OCI-LY1 (cell line): Measurements from ENCODE around the gene IRF8.

Experiments
- H2AFZ ChIP-seq: fragments of 200-600 bp; sonication (generic), shearing (Covaris generic); 2 replicates; pipeline ENCODE4 v1.6.0; 2014; ENCODE audit warnings: antibody characterized with exemption, mild to moderate bottlenecking, low read length
- H3F3A ChIP-seq: fragments of 200-600 bp; sonication (generic), shearing (Covaris generic); 2 replicates; pipeline ENCODE4 v1.6.0; 2014; ENCODE audit warnings: mild to moderate bottlenecking, antibody characterized with exemption, low read length, moderate library complexity; ENCODE audit not compliant: insufficient read depth
- H3K27ac ChIP-seq: fragments of 200-600 bp; sonication (generic); 2 replicates; pipeline ENCODE4 v1.5.1; 2014; ENCODE audit warnings: low read length, mixed run types, mild to moderate bottlenecking, low read depth; ENCODE audit not compliant: poor library complexity, severe bottlenecking
- H3K27me3 ChIP-seq: fragments of 200-600 bp; sonication (generic); 2 replicates; pipeline ENCODE4 v1.6.0; 2014; ENCODE audit warnings: antibody characterized with exemption, mild to moderate bottlenecking, low read length, moderate library complexity; ENCODE audit not compliant: insufficient read depth
- H3K36me3 ChIP-seq: fragments of 200-600 bp; sonication (generic); 2 replicates; pipeline ENCODE4 v1.6.1; 2014; ENCODE audit warnings: mild to moderate bottlenecking, antibody characterized with exemption, low read length, moderate library complexity, mixed read lengths; ENCODE audit not compliant: insufficient read depth
- H3K4me1 ChIP-seq: fragments of 200-600 bp; sonication (generic); 2 replicates; pipeline ENCODE4 v1.5.1; 2014; ENCODE audit warnings: mild to moderate bottlenecking, low read length, moderate library complexity; ENCODE audit not compliant: insufficient read depth, severe bottlenecking
- H3K4me2 ChIP-seq: fragments of 200-600 bp; sonication (generic), shearing (Covaris generic); 2 replicates; pipeline ENCODE4 v1.6.1; 2014; ENCODE audit warnings: low read length
- H3K4me3 ChIP-seq: fragments of 200-600 bp; sonication (generic); 2 replicates; pipeline ENCODE4 v1.5.1; 2014; ENCODE audit warnings: low read length, low read depth, mild to moderate bottlenecking, mixed read lengths; ENCODE audit not compliant: poor library complexity, severe bottlenecking
- H3K79me2 ChIP-seq: fragments of 200-600 bp; shearing (Covaris generic); 2 replicates; pipeline ENCODE4 v1.6.1; 2016; ENCODE audit warnings: mixed run types, low read length, mixed read lengths; ENCODE audit not compliant: insufficient read depth
- H3K9ac ChIP-seq: fragments of 200-600 bp; sonication (generic), shearing (Covaris generic); 2 replicates; pipeline ENCODE4 v1.6.1; 2014; ENCODE audit warnings: mild to moderate bottlenecking, low read length, mixed read lengths
- H3K9me2 ChIP-seq: fragments of 200-600 bp; sonication (generic), shearing (Covaris generic); 2 replicates; pipeline ENCODE4 v1.6.1; 2014; ENCODE audit warnings: low read depth, mild to moderate bottlenecking, low read length, mixed read lengths
- H3K9me3 ChIP-seq: fragments of 200-600 bp; shearing (Covaris generic); 2 replicates; pipeline ENCODE4 v1.6.1; 2014; ENCODE audit warnings: low read length, mixed read lengths
- H4K20me1 ChIP-seq: fragments of 200-600 bp; sonication (generic), shearing (Covaris generic); 2 replicates; pipeline ENCODE4 v1.6.0; 2016; ENCODE audit warnings: mild to moderate bottlenecking, low read length; ENCODE audit not compliant: insufficient read depth
- CTCF ChIP-seq: fragments of 200-600 bp; sonication (generic), shearing (Covaris generic); IDR thresholded peaks from 2 replicates; pipeline ENCODE4 v1.5.1; 2017; ENCODE audit warnings: mild to moderate bottlenecking, antibody characterized with exemption, low read length, moderate library complexity, mixed read lengths
- EZH2 ChIP-seq: fragments of 200-600 bp; sonication (generic), shearing (Covaris generic); IDR thresholded peaks from 2 replicates; pipeline ENCODE4 v1.8.0; 2017; ENCODE audit warnings: borderline replicate concordance, mixed run types, mild to moderate bottlenecking, antibody characterized with exemption, low read length, moderate library complexity, mixed read lengths

Gene IRF8

GRCh38 chr16:85950136-85950918 lies 51.4 kb downstream of the IRF8 start:
- H2AFZ ChIP-seq: no peak overlapping the region
- no peaks in the 10 kb centered on the region for H4K20me1 ChIP-seq
- no peak overlapping the region for H3K4me2 ChIP-seq
- H3K9ac ChIP-seq: no peak overlapping the region
- no peaks in the 10 kb centered on the region for H3K9me3 ChIP-seq
- H3F3A ChIP-seq: no peaks in the 10 kb centered on the region
- no peaks in the 10 kb centered on the region for H3K36me3 ChIP-seq
- TF ChIP-seq CTCF (no peak), EZH2 (no peak)
- H3K27ac ChIP-seq: no peak overlapping the region
- H3K4me1 ChIP-seq: peaks cover 23% of the 10 kb centered on the region
- no peaks in the 10 kb centered on the region for H3K9me2 ChIP-seq
- no peak overlapping the region for H3K4me3 ChIP-seq
- H3K79me2 ChIP-seq: no peaks in the 10 kb centered on the region
- H3K27me3 ChIP-seq: peaks cover 19% of the 10 kb centered on the region

- Histone ChIP-seq H3K27me3 (peaks cover 12% of the 10 kb centered on the region), H3K27ac (no peak overlapping the region), H3K4me3 (no peak overlapping the region), H4K20me1 (no peaks in the 10 kb centered on the region), H3K9ac (no peak overlapping the region), H3F3A (no peaks in the 10 kb centered on the region), H3K79me2 (no peaks in the 10 kb centered on the region), H3K4me2 (no peak overlapping the region), H3K36me3 (no peaks in the 10 kb centered on the region), H3K9me3 (no peaks in the 10 kb centered on the region), H3K4me1 (peaks cover 17% of the 10 kb centered on the region), H2AFZ (no peak overlapping the region), H3K9me2 (no peaks in the 10 kb centered on the region)
- no peak for TF ChIP-seq EZH2
Observed at GRCh38 chr16:85952197-85952596, 53.2 kb downstream of the IRF8 start.

GRCh38 chr16:85952811-85953210 lies 53.8 kb downstream of the IRF8 start:
- no peak overlapping the region for H3K9ac ChIP-seq
- TF ChIP-seq EZH2 (no peak), CTCF (no peak)
- peaks cover 12% of the 10 kb centered on the region for H3K4me1 ChIP-seq
- no peaks in the 10 kb centered on the region for H3K79me2 ChIP-seq
- H3K4me2 ChIP-seq: no peak overlapping the region
- H2AFZ ChIP-seq: no peak overlapping the region
- no peaks in the 10 kb centered on the region for H4K20me1 ChIP-seq
- no peak overlapping the region for H3K27ac ChIP-seq
- H3K4me3 ChIP-seq: no peak overlapping the region
- no peaks in the 10 kb centered on the region for H3K9me2 ChIP-seq
- no peaks in the 10 kb centered on the region for H3K9me3 ChIP-seq
- H3K27me3 ChIP-seq: peaks cover 11% of the 10 kb centered on the region
- H3K36me3 ChIP-seq: no peaks in the 10 kb centered on the region
- H3F3A ChIP-seq: no peaks in the 10 kb centered on the region

- Histone ChIP-seq H3K36me3 (no peaks in the 10 kb centered on the region), H3K4me1 (peaks cover 4% of the 10 kb centered on the region), H3K79me2 (no peaks in the 10 kb centered on the region), H3K9ac (no peak overlapping the region), H3K9me2 (no peaks in the 10 kb centered on the region), H3K4me2 (no peak overlapping the region), H3K9me3 (no peaks in the 10 kb centered on the region), H3K27ac (no peak overlapping the region), H3K4me3 (no peak overlapping the region), H4K20me1 (no peaks in the 10 kb centered on the region), H3F3A (no peaks in the 10 kb centered on the region), H3K27me3 (peaks cover 3% of the 10 kb centered on the region), H2AFZ (no peak overlapping the region)
- TF ChIP-seq CTCF (no peak), EZH2 (no peak)
Observed at GRCh38 chr16:85954927-85955519, 56.1 kb downstream of the IRF8 start.
